Muscle layer of duodenum (tissue), 2 donors: ENCODE data around the gene SORCS2.

Experiments
- H3K27ac ChIP-seq: one replicate; pipeline ENCODE4 v1.7.0; 2013; ENCODE audit warnings: mild to moderate bottlenecking, low read length
- H3K27me3 ChIP-seq: one replicate; pipeline ENCODE4 v1.7.0; 2013; ENCODE audit warnings: low read depth, mild to moderate bottlenecking, control low read depth, low read length
- H3K36me3 ChIP-seq, 2 donors: one replicate each; pipeline ENCODE4 v1.7.0; 2013; ENCODE audit warnings: low read length in 2 of 2, control low read depth in 1 of 2, mild to moderate bottlenecking in 1 of 2; ENCODE audit not compliant: insufficient read depth in 2 of 2, control insufficient read depth in 1 of 2
- H3K4me1 ChIP-seq, 2 donors: one replicate each; pipeline ENCODE4 v1.7.0; 2013; ENCODE audit warnings: low read length in 2 of 2, mild to moderate bottlenecking in 2 of 2, control low read depth in 1 of 2, moderate library complexity in 1 of 2; ENCODE audit not compliant: insufficient read depth in 2 of 2, control insufficient read depth in 1 of 2
- H3K4me3 ChIP-seq, 2 donors: one replicate each; pipeline ENCODE4 v1.7.0; 2013; ENCODE audit warnings: low read length in 2 of 2, low read depth in 1 of 2, mild to moderate bottlenecking in 1 of 2
- H3K9me3 ChIP-seq, 2 donors: one replicate each; pipeline ENCODE4 v1.7.0; 2013; ENCODE audit warnings: low read length in 2 of 2, control low read depth in 1 of 2, mild to moderate bottlenecking in 1 of 2; ENCODE audit not compliant: control insufficient read depth in 1 of 2
- donor health status: healthy.

The SORCS2 gene

GRCh38 chr4:7276515-7276914, 84.2 kb downstream of the SORCS2 start:
- Histone ChIP-seq H3K36me3 (no peaks in the 10 kb centered on the region), H3K27me3 (no peaks in the 10 kb centered on the region), H3K27ac (no peak overlapping the region), H3K4me1 (peaks cover 0 to 4% of the 10 kb centered on the region in 2 donors), H3K4me3 (no peak overlapping the region), H3K9me3 (no peaks in the 10 kb centered on the region)

DNA sequence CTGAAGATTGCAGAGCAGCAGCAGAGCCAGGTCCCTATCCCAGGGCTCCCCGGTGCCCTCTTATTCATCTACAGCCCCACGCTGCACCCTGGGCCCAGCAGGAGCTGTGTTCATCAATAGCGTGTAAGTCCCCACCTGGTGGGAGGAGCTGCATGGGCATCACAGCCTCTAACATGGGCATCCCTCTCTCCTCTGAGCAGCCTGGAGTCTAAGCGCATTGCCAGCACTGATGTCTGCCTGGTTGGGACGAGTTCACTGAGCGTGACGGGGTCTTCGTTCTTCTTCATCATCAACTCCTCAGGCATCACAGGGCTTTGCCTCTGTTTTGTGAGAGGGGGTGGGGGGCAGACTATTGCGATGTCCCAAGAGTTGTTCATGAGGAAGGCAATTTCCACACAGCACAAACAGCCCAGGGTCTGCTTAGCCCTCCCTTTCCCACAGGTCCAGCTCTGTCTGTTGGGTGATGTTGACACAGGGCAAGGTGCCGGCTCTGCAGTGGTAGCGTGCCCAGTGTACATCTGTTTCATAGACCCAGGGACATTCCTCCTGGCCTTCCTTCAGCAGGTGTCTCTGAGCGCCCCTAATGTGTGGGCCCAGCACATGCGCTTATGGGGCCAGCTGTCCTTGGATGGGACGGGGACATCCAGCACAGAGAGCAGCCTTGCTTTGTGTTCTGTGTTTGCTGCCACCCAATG, 85.9 kb downstream of the SORCS2 start:
- peaks cover 0 to 4% of the 10 kb centered on the region in 2 donors for H3K4me1 ChIP-seq
- H3K9me3 ChIP-seq, result no peaks in the 10 kb centered on the region

DNA sequence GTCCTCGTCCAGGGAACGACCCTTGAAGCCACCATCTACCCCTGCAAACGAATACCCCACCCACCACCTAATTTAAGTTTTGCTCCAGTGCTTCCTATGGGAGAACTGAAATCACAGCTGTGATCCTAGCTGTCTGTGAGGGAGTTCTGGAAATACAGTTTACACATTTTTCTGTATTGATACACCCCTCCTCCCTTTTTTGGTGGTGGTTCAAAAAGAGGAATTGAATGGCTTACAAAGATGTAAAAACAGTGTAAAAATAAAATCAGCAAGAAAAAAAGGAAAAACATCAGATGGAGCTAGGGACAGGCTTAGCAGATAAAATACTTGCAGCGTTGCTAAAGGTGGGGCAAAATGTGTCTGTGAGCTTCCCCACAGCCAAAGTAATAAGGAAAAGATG, 86.6 kb downstream of the SORCS2 start:
- H3K4me3 ChIP-seq, result no peak overlapping the region
- no peak overlapping the region for H3K27ac ChIP-seq
- H3K36me3 ChIP-seq, result no peaks in the 10 kb centered on the region
- no peaks in the 10 kb centered on the region for H3K9me3 ChIP-seq
- H3K4me1 ChIP-seq, result peaks cover 0 to 4% of the 10 kb centered on the region in 2 donors
- no peaks in the 10 kb centered on the region for H3K27me3 ChIP-seq

More for the DNA sequence above, 85.9 kb downstream of the SORCS2 start:
- no peak overlapping the region for H3K4me3 ChIP-seq
- H3K36me3 ChIP-seq, result no peaks in the 10 kb centered on the region
- no peaks in the 10 kb centered on the region for H3K27me3 ChIP-seq
- H3K27ac ChIP-seq, result no peak overlapping the region

DNA sequence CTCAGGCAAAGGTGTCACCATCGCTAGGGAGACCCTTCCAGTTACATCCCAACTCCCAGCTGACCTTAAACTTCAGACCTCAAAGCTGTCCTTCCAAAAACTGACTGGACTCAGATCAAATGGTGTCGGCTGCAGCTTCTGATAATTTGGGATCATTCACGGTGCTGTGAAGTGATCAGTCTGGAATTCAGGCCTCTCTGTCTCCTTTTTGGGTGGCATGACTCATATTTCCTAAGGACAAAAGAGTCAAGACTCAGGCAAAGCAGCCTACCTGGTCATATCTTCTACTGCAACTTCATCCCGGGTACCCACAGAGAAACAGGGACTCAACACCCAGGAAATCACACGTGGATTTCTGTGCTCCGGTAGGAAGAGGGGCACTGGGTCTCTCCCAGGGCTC, 87.6 kb downstream of the SORCS2 start:
- no peaks in the 10 kb centered on the region for H3K27me3 ChIP-seq
- no peak overlapping the region for H3K27ac ChIP-seq
- no peaks in the 10 kb centered on the region for H3K36me3 ChIP-seq
- H3K4me3 ChIP-seq, result no peak overlapping the region
- H3K9me3 ChIP-seq, result no peaks in the 10 kb centered on the region
- peaks cover 0 to 4% of the 10 kb centered on the region in 2 donors for H3K4me1 ChIP-seq

- Histone ChIP-seq H3K4me1 (peaks cover 0 to 1% of the 10 kb centered on the region in 2 donors), H3K9me3 (no peaks in the 10 kb centered on the region), H3K27me3 (no peaks in the 10 kb centered on the region), H3K4me3 (no peak overlapping the region), H3K36me3 (no peaks in the 10 kb centered on the region), H3K27ac (no peak overlapping the region)
Measured at GRCh38 chr4:7280926-7281690, 88.8 kb downstream of the SORCS2 start.

DNA sequence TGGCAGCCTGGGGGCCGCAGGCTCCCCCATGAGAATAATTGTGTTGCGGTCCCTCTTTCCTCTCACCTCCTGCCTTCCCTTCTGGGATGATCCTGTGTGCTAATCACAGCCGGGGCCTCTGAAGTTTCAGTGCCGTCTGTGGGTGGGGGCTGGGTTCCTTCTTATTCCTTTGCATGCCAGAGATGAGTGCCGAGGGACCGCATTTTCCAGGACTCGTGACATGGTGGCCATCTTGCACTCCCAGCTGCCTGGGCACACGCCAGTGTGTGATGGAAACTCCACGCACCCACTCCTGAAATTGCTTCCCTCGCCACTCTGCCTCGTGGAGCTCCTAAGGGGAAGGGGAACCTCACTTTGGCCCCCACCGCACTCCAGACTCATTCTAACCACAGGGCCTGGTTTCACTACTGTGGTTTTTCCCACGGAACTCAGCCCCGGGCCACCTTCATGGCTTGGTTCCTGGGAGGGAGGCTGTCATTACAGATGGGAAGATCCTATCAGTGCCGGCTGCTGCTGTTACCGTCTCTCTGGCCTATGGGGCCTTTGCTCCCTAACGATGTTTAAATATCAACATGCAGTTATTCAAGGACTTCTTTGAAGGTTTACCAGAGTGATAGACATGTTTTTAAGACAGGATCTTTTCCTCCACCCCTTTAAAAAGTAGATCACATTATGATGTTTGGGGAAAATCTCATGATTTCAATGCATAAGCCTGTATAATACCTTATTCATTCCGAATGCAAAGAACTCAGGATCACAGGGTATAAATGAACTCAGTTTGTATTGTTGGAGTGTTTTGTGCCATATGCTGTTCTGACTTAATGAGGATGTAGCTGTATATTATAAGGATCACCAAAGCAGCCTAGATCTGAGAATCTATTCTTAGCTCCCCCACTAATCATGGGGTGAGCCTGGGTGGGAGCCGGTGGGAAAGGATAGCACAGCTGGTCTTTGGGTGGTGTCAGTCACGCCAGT, 89.6 kb downstream of the SORCS2 start:
- Histone ChIP-seq H3K4me1 (no peaks in the 10 kb centered on the region), H3K27ac (no peak overlapping the region), H3K27me3 (no peaks in the 10 kb centered on the region), H3K9me3 (no peaks in the 10 kb centered on the region), H3K4me3 (no peak overlapping the region), H3K36me3 (no peaks in the 10 kb centered on the region)

DNA sequence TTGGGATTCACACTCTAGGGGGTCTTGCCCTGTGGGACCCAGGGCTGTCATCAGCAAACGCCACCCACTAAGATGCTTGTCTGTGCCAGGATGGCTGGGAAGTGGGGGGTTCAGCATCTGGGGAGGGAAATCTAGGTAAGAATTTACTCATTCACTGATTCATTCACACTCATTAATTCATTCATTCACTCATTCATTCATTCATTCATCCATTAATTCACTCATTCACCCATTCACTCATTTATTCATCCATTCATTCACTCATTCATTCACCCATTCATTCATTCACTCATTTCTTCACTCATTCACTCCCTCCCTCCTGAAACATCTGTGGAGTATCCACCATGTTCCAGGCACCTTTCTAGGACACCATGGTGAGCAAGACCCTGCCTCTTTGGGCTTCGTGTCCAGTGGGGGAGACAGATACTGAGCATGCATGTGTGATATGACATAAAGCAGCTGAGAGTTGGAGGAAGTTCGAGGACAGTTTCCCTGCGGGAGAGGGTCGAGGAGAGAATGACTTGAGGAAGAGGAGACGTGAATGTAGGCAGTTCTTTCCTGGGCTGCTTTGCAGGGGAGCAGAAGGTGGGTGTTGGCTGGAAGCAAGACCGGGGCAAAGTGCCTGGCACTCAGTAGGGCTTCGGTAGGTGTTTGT, 90.6 kb downstream of the SORCS2 start:
- Histone ChIP-seq H3K27me3 (no peaks in the 10 kb centered on the region), H3K27ac (no peak overlapping the region), H3K36me3 (no peaks in the 10 kb centered on the region), H3K4me3 (no peak overlapping the region), H3K9me3 (no peaks in the 10 kb centered on the region), H3K4me1 (no peaks in the 10 kb centered on the region)

DNA sequence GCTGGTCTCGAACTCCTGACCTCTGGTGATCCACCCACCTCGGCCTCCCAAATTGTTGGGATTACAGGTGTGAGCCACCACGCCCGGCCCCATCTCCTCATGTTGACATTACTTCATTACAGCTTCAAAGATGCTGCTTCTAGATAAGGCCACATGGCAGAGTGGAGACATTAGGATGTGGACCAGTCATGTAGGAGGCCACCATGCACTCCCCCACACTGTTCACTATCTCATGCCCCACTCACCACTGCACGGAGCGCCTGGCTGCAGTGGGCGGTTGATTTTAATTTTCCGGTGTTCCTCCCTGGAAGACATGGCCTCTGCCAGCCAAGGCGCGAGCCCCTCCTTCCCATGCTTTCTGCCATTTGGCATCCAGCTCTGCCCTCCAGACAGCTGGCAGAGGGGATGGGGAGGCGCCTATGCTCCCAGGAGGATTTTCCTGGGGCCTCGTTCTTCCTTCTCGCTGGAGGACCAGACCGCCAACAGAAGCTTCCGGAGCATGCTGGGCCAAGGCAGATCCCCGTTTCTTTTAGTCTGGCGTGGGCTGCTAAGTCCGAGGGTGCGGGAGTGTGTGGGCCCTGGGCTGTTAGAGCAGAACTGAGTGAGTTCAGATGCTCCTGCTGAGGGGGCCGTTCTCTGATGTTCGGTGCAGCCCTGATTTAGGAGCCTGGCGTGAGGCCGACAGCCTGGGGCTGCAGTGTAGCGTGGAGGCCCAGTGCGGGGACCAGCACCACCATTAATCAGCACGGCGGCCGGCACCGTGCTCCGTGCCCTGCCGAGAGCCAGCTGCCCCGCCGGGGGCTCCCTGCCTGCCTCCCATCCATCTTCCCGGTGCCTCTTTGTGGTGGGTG, 93.1 kb downstream of the SORCS2 start:
- peaks cover 2% of the 10 kb centered on the region for H3K27me3 ChIP-seq
- no peaks in the 10 kb centered on the region for H3K4me1 ChIP-seq
- H3K4me3 ChIP-seq, result no peak overlapping the region
- no peaks in the 10 kb centered on the region for H3K9me3 ChIP-seq
- H3K27ac ChIP-seq, result no peak overlapping the region
- no peaks in the 10 kb centered on the region for H3K36me3 ChIP-seq

DNA sequence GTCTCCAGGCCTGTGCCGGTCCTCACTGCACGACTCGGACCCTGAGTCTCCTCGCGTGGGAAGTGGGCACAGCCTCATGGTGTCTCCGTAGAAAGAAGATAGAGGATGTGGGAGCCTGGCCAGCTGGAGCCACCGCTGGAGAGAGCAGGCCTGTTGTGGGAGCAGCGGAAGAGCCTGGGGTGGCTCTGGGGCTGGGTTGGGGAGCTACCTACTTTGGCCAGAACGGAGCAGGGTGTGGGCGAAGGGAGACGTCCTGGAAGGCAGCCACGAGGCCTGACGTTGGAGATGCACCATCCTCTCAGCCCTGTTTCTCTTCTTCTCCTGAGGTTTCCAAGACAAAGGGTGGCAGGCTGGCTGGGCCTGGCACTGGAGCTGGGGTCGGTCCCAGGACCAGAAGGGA, 93.8 kb downstream of the SORCS2 start:
- peaks cover 3% of the 10 kb centered on the region for H3K27me3 ChIP-seq
- H3K36me3 ChIP-seq, result no peaks in the 10 kb centered on the region
- no peaks in the 10 kb centered on the region for H3K4me1 ChIP-seq
- no peaks in the 10 kb centered on the region for H3K9me3 ChIP-seq
- H3K27ac ChIP-seq, result no peak overlapping the region
- H3K4me3 ChIP-seq, result no peak overlapping the region

DNA sequence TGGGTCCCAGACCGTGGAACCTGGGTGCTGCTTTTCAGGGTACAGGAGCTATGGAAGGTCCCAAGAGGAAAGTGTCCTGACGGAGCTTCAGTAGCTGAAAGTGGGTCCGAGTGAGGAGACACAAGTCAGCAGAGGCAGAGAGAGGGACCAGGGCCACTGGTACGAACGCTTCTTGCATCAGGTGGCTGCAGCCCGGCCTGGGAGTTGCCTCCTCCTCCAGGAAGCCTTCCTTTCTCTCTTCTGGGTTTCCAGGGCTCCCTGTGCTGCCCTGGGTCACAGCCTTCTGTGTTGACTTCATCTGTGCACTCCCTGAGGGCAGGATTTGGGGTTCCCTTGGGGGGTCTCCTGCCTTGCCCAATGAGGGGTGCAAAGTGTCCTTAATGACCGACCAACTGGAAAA, 94.5 kb downstream of the SORCS2 start:
- no peak overlapping the region for H3K27ac ChIP-seq
- no peaks in the 10 kb centered on the region for H3K36me3 ChIP-seq
- peaks cover 0 to 2% of the 10 kb centered on the region in 2 donors for H3K4me1 ChIP-seq
- peaks cover 3% of the 10 kb centered on the region for H3K27me3 ChIP-seq
- no peak overlapping the region for H3K4me3 ChIP-seq
- no peaks in the 10 kb centered on the region for H3K9me3 ChIP-seq
